Measurements from ENCODE around the gene PGM1.

GRCh38 chr1:63674238-63674864, 81.1 kb downstream of the PGM1 start:
- TF ChIP-seq POLR2AphosphoS5 (IDR thresholded peaks at IDR 0.05) = peak in 2 of 3 donors; percentile 35 to 43
- peak; percentile 16 to 61 (median 55) for TF ChIP-seq CTCF (IDR thresholded peaks at IDR 0.05)
- no peak for TF ChIP-seq POLR2A (IDR thresholded peaks at IDR 0.05)

Data from breast epithelium (tissue), 3 donors.